GM21360 (cell line): ENCODE results near the gene CAB39L.

Source experiments
- ATAC-seq: cut with Tn5 transposase; IDR thresholded peaks from one replicate; pipeline ENCODE4 v1.9.1; 2021; ENCODE audit warnings: mild to moderate bottlenecking, moderate library complexity; ENCODE audit not compliant: unreplicated experiment

Gene CAB39L

DNA sequence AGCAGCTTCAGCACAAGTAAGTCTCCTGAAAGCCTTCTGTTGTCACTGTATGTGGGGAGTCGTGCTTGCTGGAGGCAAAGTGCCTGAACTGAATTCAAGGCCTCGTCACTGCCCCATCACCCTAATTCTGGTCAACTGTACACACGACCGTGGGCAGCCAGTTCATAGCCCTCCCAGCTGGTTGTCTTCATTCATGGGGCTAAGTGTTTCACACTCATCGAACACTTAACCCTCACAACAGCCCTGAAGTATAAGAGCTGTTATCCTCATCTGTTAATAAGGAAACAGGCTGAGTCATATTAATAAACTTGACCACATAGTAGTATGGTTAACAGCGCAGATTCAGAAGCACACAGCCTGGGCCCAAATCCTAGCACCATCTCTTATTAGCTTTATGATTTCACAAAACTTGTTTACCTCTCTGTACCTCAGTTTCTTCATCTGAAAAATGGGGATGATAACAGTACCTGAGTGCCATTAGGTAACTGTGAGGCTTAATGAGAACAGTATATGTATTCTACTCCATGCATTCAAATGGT lies 129.5 kb downstream of the CAB39L start:
- ATAC-seq, result no peak

DNA sequence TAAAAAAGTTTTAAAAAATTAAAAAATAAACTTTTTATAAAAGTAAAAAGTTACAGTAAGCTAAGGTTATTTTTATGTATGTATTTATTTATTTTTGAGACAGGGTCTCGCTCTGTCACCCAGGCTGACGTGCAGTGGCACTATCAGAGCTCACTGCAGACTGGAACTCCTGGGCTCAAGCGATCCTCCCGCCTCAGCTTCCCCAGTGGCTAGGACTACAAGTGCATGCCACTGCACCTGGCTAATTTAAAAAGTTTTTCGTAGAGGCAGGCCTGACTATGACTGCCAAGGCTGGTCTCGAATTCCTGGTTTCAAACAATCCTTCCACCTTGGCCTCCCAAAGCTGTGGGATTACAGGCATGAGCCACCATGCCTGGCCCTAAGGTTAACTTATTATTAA lies 132.0 kb downstream of the CAB39L start:
- no peak for ATAC-seq

DNA sequence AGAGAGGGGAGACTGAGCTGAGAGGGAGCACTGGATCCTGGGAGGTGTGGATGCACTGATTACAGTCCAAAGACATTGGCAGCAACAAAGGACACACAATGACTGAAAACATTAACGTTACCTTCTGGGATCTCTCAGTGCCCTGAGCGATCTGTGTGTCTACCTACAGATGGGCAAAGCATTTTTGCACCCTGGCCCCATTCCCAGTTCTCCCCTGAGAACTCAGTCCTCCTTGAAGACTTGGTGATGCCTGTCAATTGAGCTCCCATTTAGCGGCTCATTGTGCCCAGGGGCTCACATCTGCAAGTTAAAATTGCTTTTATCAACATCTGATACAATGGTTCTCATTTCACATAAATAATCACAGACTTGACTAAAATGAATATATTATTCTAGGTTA lies 133.6 kb downstream of the CAB39L start:
- ATAC-seq, result no peak

DNA sequence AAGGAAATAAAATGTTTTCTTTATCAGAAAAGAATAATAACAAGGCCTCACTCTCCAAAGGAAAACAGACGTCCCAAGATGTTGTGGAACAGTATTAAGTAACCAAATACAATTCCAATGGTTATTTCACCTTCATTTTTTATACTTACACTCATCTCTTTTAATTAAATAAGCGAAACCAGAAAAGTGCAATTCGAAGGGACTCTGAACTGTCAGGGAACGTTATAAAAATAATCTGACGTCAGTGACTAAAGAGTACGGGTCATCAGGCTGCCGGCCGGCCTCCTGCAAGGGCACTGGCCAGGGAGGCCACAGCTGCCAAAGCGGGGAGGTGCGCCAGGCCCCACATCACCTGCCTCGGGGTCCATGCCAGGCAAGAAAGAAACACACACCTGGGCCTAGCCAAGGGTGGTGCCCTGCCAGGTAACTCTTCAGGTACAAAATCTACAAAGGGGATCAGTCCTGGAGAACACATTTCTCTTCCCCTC lies 134.9 kb downstream of the CAB39L start:
- ATAC-seq, result no peak

DNA sequence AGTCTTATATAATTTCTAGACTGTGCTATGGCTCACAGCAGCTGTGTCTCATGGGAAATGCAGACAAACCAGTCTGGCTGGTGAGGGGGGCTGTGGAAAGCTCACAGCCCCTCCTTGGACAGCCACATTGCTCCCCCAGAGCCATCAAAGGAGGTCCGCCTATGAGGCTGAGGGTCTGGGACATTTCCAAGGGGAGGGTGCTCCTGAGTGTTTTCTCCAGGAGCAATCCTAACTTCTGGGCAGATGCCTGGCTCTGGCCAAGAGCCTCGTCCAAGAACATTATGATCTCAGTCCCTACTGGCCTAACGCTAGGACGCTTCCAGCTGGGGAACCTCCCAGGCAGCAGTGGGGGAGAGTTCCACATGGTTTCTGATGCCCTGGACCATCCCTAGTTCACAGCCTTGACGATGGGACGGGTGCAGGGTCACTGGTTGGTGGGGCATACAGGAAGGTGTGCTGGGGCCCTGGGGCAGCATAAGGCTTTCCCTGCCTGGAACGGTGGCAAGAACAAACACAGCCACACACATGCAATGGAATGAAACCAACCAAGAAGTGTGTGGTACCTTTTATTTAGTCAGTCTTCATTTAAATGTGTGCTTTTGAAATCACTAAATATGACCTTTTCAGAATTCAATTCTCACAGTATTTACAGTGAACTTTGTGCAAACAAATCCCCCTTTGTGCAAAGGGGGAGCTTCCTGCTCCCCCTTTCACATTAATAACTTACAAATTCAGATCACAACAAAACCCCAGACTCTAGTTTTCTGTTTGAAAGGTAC lies 135.6 kb downstream of the CAB39L start:
- no peak for ATAC-seq

DNA sequence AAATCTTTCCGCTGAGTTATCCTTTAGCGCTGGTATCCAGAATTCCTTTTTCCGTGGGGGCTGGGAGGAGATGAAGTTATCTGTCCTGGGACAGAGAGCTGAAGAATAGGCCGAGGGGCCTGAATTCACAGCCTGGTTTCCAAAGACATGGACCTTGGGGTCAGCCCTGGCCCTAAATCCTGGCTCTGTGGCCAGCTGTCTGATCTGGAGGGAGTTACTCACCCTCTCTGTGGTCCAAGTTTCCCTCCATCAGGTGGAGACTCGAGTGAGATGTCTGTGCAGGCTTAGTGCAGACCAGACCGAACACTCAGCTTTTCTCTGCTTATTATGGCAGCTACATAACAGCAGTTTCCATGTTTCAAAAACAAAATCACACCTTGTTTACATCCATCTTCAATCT lies 136.5 kb downstream of the CAB39L start:
- no peak for ATAC-seq

DNA sequence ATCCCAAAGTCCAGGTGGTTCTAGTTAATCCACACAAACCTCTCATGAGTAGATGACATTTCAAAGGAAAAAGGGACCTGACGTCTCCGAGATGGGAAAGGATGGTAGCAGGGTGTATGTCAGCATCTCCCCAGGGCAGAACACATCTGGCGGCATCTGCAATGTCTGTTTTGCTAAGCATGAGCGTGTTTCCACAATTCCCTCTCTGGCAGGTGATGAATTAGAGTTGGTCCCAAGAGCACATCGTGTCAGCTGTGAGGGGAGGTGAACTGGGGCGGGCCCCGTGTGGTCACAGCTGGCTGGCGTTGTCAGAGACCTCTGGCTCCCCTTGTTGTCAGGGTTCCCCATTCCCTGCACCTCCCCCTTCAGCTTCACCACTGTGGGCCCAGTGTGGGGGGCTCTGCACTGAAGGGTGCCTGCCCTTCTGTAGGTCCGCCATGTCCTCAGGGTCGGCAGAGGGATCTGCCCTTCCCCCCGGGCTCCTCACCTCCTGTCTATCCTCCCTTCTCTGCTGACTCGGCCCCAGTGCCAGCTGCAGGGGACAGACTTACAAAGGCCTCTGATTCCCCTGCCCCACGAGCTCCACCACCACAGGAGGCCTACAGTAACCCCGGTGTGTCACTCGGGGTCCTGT lies 138.0 kb downstream of the CAB39L start:
- ATAC-seq, result no peak

DNA sequence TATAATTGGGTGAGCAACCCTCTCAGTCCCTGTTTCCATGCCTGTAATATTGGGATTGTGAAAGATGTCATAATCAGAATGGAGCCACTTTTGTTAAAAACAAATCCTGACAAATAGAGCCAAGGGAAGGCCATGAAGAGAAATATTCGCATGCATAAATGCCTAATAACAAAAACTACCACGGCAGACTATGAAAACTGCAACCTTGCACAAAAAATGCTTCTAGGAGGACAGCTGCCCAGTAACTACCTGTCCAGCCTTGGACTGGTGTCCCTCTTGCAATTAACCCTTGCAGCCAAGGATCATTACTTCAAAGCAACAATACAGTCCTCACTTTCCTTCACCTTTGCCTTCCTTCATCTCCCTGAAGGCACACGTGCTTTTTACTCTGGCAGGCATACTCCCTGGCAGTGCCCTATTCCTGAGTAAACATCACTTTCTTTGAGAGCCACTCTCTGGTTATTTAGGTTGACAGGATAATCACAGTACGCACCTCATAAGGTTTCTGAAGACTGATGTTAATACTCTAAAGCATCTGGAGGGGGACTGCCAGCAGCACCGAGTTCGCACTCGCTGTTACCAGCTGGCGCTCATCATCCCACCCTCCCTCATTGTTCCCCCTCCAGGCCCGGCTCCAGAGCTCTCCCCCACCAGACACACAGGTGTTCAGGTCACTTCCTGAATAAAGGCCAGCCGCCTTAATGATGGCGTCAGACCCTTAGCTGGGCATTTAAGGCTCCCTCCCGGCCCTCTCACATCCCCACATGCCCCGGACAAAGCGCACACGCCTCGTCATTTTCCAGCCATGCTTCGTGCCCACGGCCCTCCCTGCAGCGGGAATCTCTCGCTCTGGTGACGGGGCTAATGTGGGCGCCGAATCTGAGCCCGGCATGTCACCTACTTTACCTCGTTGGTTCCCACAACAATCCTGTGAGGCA lies 138.8 kb downstream of the CAB39L start:
- no peak for ATAC-seq

DNA sequence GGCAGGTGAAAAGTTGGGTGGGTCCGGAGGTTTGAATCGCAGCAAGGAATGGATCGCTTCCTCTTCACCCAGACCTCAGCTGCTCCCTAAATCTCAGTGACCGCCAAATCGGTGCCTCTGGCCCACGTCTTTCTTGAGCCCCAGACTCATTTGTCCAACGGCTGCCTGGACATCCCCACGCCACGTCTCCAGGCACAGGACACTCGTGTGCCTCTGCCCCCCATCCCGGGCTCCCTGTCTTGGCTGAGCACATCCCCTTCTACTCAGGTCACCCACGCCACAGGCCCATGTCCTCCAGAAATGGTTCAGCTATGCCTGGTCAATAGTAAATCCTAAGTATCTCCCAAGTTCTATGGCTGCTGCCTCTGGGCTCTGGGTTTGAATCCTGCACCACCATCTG lies 139.5 kb downstream of the CAB39L start:
- no peak for ATAC-seq

DNA sequence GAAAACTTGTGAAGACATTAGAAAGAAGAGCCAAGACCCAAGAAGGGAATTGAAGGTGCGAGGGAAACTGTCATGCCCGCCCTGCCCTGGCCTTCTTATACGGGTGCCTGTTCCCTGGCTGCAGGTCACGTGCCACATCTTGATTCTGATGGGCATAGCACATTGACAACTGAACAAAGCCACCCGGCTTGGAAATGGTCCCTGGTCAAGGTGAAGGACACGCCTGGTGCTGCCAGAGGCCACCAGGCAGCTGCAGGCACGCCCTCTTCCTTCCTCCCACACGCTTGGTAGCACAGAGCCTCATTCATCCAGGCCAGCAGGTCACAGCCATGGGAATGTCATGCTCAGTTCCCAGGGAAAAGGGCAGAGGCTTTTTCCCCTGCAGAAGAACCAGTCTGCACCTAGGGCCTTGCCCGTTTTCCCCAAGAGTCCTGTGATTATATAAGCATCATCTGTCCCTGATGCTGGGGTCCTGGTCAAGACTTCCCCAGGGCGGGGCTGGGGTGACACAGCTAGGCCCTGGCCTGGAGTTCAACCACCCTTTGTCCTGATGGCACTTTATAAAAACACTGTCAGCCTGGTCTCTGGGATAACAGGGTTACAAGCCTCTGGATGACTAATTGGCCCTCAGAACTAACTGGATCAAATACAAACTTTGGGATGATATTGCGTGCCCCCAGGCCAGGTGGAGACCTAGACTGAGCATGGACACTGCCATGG lies 140.2 kb downstream of the CAB39L start:
- no peak for ATAC-seq

DNA sequence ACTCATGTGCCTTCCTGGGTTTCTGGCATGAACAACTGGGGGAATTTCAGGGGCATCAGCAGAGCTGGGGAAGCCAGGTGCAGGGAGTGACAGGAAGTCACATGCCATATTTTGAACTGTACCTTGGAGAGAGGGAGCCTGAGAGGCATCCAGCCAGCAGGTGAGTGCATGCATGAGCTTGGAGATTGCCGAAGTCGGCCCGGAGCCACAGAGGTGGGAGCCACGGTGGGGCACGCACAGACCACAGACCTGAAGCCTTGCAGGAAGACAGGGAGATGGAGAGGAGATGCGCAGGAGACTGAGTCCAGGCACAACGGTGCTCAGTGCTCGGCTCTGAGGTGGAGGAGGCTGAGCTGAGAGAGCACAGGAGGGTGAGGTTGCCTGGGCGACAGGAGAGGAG lies 141.0 kb downstream of the CAB39L start:
- no peak for ATAC-seq

DNA sequence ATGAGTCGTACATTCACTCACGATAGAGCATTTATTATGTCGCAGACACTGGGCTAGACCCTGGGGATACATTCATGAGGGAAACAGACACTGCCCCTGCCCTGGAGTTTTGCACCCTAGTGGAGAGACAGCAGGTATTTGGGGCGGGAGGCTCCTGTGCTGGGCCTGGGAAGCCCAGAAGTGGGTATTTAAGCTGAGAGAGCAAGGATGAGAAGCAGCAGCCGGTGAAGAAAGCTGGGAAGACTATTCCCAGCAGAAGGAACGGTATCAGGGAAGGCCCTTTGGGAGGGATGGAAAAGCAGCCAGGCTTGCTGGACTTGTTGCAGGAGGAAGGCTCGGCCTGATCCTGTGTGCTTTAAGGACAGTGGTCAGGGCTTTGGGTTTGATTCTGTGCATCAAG lies 141.6 kb downstream of the CAB39L start:
- ATAC-seq, result no peak

DNA sequence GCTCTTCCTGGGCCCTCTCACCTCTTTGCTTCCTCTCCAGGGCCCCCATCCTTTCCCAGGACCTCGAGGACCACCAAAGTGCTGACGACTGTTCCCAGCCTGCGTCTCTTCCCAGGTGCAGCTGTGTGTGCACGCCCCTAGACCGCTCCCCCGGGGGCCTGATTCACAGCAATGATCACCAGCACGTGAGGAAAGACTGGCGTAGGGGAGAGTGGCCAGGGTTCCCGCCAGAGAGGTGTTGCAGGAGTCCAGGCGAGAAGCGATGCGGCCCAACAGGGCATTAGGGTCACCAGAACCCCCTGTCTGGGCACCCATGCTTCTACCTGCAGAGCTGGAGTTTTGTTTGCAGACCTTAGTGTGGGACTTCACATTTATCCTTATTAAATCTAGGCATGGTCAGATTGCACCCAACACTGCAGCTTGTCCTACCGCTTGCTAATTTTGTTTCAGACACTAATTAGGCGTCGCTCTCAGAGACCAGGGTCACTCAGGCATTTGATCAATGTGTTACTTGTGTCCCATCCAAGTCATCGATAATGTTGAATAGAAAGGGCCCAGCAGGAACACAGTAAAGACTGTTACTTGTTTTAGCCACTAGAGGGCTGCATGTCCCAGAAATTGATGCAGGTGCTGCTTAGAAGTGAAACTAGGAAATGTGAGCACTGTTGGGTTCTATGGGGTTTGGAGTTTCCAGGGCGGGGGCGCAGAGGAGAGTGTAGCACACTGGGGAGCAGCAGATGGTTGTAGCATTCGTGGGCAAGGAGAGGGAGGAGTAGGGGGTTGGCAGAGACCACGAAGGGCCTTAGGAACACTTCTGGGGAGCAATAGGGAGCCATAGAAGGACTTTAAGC lies 142.9 kb downstream of the CAB39L start:
- ATAC-seq, result peak; percentile 83

DNA sequence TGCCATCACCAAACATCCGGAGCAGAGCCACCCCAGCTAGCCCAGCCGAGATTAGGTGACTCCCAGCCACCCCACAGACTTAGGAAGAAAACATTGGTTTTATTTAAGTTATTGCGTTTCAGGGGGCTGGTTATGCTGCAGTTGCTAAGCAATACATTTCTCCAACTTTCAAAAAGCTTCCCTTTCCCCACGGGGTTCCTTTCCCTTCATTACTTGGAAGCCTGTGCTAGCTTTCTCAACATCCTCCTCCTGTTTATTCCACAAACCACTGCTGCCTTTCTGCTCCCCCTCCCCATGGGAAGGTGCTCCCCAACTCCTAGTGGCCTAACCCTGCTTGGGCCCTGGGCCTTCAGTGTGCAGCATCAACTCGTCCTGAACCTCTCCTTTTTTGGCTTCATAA lies 143.6 kb downstream of the CAB39L start:
- ATAC-seq, result no peak

DNA sequence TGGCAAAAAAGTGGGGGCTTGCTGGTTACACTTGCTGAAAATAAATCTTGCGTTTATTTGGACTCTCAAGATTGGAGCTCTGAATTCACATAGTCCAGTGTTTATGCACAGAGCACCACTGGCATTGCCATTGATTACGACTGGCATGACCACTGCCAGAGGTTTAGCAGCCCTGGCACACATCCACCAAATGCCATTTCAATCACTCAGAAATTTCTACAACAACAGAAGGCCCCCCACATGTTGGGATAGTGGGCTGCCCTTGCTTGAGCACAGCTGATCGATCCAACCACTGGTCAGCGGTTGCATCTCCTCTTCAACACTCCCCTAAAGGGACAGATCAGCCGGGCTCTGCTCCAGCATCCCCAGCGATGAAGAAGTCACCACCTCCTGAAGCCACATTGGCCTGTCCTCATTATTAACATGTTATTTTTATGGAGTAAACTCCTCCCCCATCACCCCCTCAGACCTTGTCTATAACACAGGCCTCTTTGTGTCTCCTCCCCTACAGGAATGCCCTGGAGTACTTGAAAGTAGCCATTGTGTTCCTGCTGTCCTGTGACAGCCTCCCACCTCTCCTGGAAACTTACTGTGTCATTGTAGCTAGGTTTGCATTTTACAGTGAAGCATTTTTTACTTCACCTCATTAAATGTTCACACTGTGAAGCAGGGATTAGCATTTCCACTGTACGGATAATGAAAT lies 144.8 kb downstream of the CAB39L start:
- no peak for ATAC-seq

DNA sequence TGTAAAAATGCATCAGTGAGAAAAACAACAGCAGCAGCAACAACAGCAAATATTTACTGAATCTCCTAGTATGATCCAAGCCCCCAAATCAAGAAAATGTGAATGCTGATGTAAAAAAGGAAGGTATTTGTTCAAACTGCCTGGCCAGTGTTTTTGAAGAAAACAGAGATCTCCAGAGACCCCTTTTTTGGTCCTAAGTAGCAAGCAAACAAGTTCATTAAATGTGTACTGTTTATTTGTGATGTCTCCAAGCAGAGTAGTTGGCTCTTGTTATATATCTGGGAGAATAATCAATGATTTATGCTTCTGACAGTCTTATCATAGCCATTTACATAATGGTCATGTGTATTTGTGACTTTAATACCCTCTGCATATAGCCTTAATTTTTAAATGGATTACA lies 145.4 kb downstream of the CAB39L start:
- no peak for ATAC-seq

DNA sequence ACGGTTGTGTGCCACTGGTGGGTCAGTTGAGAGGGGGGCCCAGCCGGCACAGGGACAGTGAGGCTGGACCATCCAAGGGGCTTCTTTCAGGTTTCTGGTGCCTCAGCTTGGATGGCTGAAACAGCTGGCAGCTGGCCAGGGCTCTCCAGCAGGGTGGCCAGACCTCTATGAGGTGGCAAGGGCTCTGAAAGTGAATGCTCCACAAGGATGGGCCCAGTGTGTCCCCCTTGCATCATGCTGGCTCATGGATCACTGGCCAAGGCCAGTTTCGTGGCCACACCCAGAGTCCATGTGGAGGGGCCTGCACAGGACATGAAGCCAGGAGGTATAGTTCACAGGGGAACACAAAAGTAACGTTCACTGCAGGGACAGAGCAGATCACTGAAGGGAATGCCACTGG lies 146.5 kb downstream of the CAB39L start:
- ATAC-seq, result no peak

DNA sequence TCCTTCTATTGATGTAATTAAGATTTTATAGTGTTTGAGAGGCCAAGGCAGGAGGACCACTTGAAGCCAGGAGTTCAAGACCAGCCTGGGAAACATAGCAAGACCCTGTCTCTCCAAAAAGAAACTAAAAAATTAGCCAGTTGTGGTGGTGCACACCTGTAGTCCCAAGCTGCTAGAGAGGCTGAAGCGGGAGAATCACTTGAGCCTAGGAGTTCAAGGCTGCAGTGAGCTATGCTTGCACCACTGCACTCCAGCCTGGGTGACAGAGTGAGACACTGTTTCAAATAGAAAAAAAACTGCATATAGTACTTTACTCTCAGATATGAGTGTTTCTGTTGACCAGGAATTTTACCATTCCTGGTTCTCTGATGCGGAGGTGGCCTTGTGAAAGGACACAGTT lies 147.2 kb downstream of the CAB39L start:
- no peak for ATAC-seq

DNA sequence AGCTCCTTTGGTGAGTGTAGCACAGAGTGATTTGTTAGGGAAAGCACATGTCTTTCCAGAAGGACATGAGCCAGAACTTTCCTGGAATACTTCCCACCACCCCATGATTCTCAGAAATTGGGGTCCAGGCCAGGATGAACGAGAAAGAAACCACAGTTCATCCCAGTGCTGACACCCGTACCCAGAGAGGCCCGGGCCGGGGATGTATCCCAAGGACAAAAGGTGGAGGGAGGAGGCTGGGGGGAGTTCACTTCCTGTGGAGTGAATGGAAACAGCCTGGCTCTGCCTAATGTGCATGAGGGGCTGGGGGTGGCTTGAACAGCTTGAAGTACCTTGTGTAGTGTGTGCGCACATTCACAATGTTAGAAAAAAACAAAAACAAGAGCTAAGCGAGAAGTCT lies 148.6 kb downstream of the CAB39L start:
- ATAC-seq, result no peak
